Caco-2 (cell line): ENCODE results near the gene SIGLEC9. TPM values are rescaled to one million over a fixed set of nuclear protein-coding genes. Genes with fewer than 3 reads are reported as not detected.

Experiments
- BruUV-seq: library from RNA; stranded (reverse); fragments of 400-500 nt; replicated peaks from 2 replicates; lab custom pipeline; 2021; lab: Mats Ljungman, UMichigan
- CTCF ChIA-PET: fragments of 300-600 bp; sonication (Branson Sonifier 250); formaldehyde crosslinking; loops from one replicate; lab custom pipeline; 2022; ENCODE audit warnings: antibody characterized with exemption; lab: Charles Lee
- POLR2A ChIA-PET: fragments of 300-600 bp; sonication (Branson Sonifier 250); formaldehyde crosslinking; loops from one replicate; lab custom pipeline; 2022; ENCODE audit warnings: antibody characterized with exemption; lab: Charles Lee
- DNase-seq, 2 experiments: peaks; one replicate each; pipeline versions ENCODE4 v3.0.0 to v3.0.0-alpha.2; 2020 to 2022
- H3K27me3 ChIP-seq: replicated peaks from 2 replicates; pipeline ENCODE4 v1.6.0; 2011; ENCODE audit warnings: low read length; ENCODE audit not compliant: control insufficient read depth, insufficient read depth
- H3K36me3 ChIP-seq: 2 replicates; pipeline ENCODE4 v1.5.1; 2011; ENCODE audit warnings: low read length; ENCODE audit not compliant: control insufficient read depth, insufficient read depth
- H3K4me1 ChIP-seq: fragments of 250-450 bp; sonication (Bioruptor Pico); 2 replicates; pipeline ENCODE4 v1.5.1; 2020; ENCODE audit warnings: mild to moderate bottlenecking
- H3K4me3 ChIP-seq: 2 replicates; pipeline ENCODE4 v1.5.1; 2011; ENCODE audit warnings: low read depth, mild to moderate bottlenecking, control low read depth, low read length
- H3K9me3 ChIP-seq: fragments of 250-450 bp; sonication (Bioruptor Pico); 2 replicates; pipeline ENCODE4 v1.5.1; 2020; ENCODE audit warnings: mild to moderate bottlenecking, moderate library complexity
- H3K27ac Mint-ChIP-seq: one replicate; pipeline ENCODE4 v1.8.0; 2022; ENCODE audit warnings: mixed read lengths; ENCODE audit not compliant: unreplicated experiment
- H3K27me3 Mint-ChIP-seq: one replicate; pipeline ENCODE4 v1.8.0; 2022; ENCODE audit warnings: mixed read lengths; ENCODE audit not compliant: insufficient read depth, unreplicated experiment
- H3K36me3 Mint-ChIP-seq: one replicate; pipeline ENCODE4 v1.8.0; 2022; ENCODE audit warnings: mild to moderate bottlenecking, mixed read lengths; ENCODE audit not compliant: insufficient read depth, unreplicated experiment
- H3K4me1 Mint-ChIP-seq: one replicate; pipeline ENCODE4 v1.8.0; 2022; ENCODE audit warnings: low read depth, mixed read lengths; ENCODE audit not compliant: unreplicated experiment
- H3K4me3 Mint-ChIP-seq: one replicate; pipeline ENCODE4 v1.8.0; 2022; ENCODE audit warnings: mild to moderate bottlenecking, moderate library complexity, mixed read lengths; ENCODE audit not compliant: unreplicated experiment
- H3K9me3 Mint-ChIP-seq: one replicate; pipeline ENCODE4 v1.8.0; 2022; ENCODE audit warnings: mixed read lengths; ENCODE audit not compliant: unreplicated experiment
- CTCF ChIP-seq, 2 experiments: fragments of 200-600 bp in 1 of 2; IDR thresholded peaks; 1 replicate in 1 of 2; 2 replicates in 1 of 2; pipeline versions ENCODE4 v1.5.1 to v1.8.0; 2011 to 2022; ENCODE audit warnings: antibody characterized with exemption in 1 of 2, control low read depth in 1 of 2, inconsistent platforms in 1 of 2, low read depth in 1 of 2, low read length in 1 of 2, mild to moderate bottlenecking in 1 of 2, moderate library complexity in 1 of 2; ENCODE audit not compliant: insufficient read depth in 1 of 2, severe bottlenecking in 1 of 2, unreplicated experiment in 1 of 2
- intact Hi-C: fragments of 100-400 bp; cut with micrococcal nuclease; formaldehyde crosslinking; loops from one replicate; pipeline ENCODE4 v1.10.0; 2022; ENCODE audit not compliant: unreplicated experiment
- total RNA-seq: library from RNA; stranded (reverse); gene quantifications from 2 replicates; pipeline ENCODE4 v1.2.3, GENCODE V29; 2022

Gene SIGLEC9
- total RNA-seq, 1 experiment from 2014 or later: not detected

DNA sequence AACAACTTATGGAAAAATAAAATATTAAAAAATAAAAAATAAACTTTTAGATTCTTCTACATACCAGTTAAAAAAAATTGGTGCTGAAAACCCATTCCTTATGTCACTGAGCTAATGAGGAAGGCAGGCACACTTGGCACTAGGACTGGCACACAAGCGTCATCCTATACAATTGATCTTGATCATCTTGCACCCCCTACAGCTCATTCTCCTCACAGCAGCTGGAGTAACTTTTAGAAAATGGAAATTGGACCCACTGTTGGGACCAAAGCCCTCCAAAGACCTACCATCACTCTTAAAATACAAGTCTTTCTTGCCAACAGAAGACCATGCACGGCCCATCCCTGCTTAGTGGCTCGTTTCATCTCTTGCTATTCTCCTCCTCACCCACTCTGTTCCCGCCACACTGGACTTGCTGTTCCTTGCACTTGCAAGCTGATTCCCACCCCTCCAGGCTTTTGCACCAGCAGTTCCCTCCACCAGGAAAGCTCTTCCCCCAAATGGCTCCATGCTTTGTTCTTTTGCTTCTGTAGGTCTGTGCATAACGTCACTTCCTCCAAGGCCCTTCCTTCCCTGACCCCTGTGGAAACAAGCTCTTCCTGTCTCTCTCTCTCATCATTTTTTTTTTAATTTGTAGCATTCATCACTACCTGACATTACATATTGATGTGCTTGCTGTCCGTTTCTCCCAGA lies 28.1 kb upstream of the SIGLEC9 start:
- no peak overlapping the region for H3K4me3 Mint-ChIP-seq
- no peak for DNase-seq
- H3K36me3 Mint-ChIP-seq: peaks cover 17% of the 10 kb centered on the region
- POLR2A ChIA-PET: no interaction called here
- intact Hi-C loops: loop anchor here (2.0 kb wide), 1 partner anchor 174 kb away; no protein-coding TSS in a partner anchor
- Histone ChIP-seq H3K36me3 (no peaks in the 10 kb centered on the region; the same call in 1 of the 2 replicates), H3K4me1 (no peaks in the 10 kb centered on the region), H3K9me3 (no peaks in the 10 kb centered on the region), H3K4me3 (no peak overlapping the region), H3K27me3 (no peaks in the 10 kb centered on the region)
- H3K27ac Mint-ChIP-seq: no peak overlapping the region
- no peaks in the 10 kb centered on the region for H3K27me3 Mint-ChIP-seq
- TF ChIP-seq CTCF (IDR thresholded peaks at IDR 0.05; ENCODE audit: insufficient read depth in 1 of 2, low read depth in 1 of 2, low read length in 1 of 2, severe bottlenecking in 1 of 2, unreplicated experiment in 1 of 2): peak in 1 of 2 experiments; percentile 23
- no peaks in the 10 kb centered on the region for H3K9me3 Mint-ChIP-seq
- CTCF ChIA-PET: interaction anchor here (0.5 to 3.2 kb wide), 3 partner anchors 16 to 1171 kb away, joined by 3 to 61 read pairs (median 3); no protein-coding TSS in a partner anchor
- no TSS peak for BruUV-seq
- peaks cover 12% of the 10 kb centered on the region for H3K4me1 Mint-ChIP-seq

DNA sequence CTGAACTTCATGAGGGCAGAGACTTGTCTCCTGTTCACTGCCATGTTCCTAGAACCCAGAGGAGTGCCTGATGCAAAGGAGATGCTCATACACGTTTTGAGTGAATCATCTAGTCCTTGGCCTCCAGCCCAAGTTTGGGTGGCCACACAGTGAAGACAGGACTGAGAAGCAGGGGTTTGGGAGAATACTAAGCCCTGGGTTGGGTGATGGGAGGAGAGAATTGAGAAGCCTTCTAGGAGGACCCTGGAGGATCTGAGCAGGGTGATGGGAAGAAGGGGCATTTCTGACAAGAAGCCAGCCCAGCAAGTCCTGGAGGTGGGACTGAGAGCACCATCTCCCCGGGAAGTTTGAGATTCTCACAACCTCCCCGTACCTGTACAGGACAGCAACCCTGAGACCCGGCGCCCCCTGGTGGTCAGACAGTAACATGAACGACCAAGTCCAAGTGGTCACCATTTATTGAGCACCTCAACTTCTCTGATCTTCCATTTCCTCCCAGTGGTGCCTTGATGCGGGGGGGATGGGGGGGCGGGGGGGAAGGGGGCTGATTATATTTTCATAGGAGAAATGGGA lies 27.5 kb upstream of the SIGLEC9 start:
- peak; percentile 64 to 79 for TF ChIP-seq CTCF (IDR thresholded peaks at IDR 0.05; ENCODE audit: insufficient read depth in 1 of 2, low read depth in 1 of 2, low read length in 1 of 2, severe bottlenecking in 1 of 2, unreplicated experiment in 1 of 2)
- BruUV-seq: no TSS peak
- POLR2A ChIA-PET: no interaction called here

DNA sequence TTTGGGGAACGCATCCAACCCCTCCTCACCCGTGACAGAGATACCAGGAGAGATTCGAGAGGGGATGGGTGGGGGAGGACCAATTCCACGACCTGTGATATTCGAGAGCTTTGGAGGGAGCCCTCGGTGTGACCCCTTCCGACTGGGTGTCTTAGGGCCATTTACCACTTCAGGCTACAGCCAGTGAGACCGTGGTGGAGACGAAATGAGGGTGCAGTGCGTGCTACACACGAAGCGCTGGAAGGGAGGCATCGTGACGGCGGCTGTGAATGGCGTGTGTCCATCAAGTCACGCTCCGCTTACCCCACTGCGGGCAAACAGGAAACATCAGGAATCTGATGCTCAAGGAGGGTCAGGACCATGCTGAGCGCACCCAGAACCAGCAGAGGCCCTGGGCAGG lies 26.9 kb upstream of the SIGLEC9 start:
- no peak overlapping the region for H3K4me3 ChIP-seq
- H3K4me1 ChIP-seq: no peaks in the 10 kb centered on the region
- CTCF ChIA-PET: no interaction called here
- no peak overlapping the region for H3K27ac Mint-ChIP-seq
- peaks cover under 1% of the 10 kb centered on the region for H3K4me1 Mint-ChIP-seq
- intact Hi-C loops: loop anchor here (2.0 kb wide), 1 partner anchor 175 kb away; no protein-coding TSS in a partner anchor
- H3K27me3 Mint-ChIP-seq: no peaks in the 10 kb centered on the region
- POLR2A ChIA-PET: no interaction called here
- BruUV-seq: no TSS peak
- H3K9me3 ChIP-seq: no peaks in the 10 kb centered on the region
- H3K9me3 Mint-ChIP-seq: no peaks in the 10 kb centered on the region
- H3K36me3 Mint-ChIP-seq: peaks cover 17% of the 10 kb centered on the region
- no peak for DNase-seq
- H3K27me3 ChIP-seq: no peaks in the 10 kb centered on the region
- H3K36me3 ChIP-seq: no peaks in the 10 kb centered on the region; the same call in none of the 2 replicates
- H3K4me3 Mint-ChIP-seq: no peak overlapping the region
- TF ChIP-seq CTCF (IDR thresholded peaks at IDR 0.05; ENCODE audit: insufficient read depth in 1 of 2, low read depth in 1 of 2, low read length in 1 of 2, severe bottlenecking in 1 of 2, unreplicated experiment in 1 of 2): no peak

More for the DNA sequence above, 27.5 kb upstream of the SIGLEC9 start:
- Mint-ChIP-seq H3K4me3 (no peak overlapping the region), H3K27me3 (no peaks in the 10 kb centered on the region), H3K27ac (no peak overlapping the region), H3K36me3 (peaks cover 17% of the 10 kb centered on the region), H3K4me1 (peaks cover 6% of the 10 kb centered on the region), H3K9me3 (no peaks in the 10 kb centered on the region)
- Histone ChIP-seq H3K4me3 (no peak overlapping the region), H3K27me3 (no peaks in the 10 kb centered on the region), H3K9me3 (no peaks in the 10 kb centered on the region), H3K4me1 (no peaks in the 10 kb centered on the region), H3K36me3 (no peaks in the 10 kb centered on the region; the same call in 1 of the 2 replicates)
- CTCF ChIA-PET: interaction anchor here (1.2 to 3.2 kb wide), 2 partner anchors 16 to 76 kb away, joined by 3 to 61 read pairs; no protein-coding TSS in a partner anchor
- DNase-seq: peak; percentile 70 to 81
- intact Hi-C loops: loop anchor here (2.0 kb wide), 1 partner anchor 174 kb away; no protein-coding TSS in a partner anchor
